HG03565 (cell line): ENCODE measurements around the gene EPHA1.
"Not testable (repeated sequence)": the region's sequence is repeated elsewhere in the genome, so short reads cannot be mapped to it uniquely, and the experiment has no call there.

Source experiments
- ATAC-seq: cut with Tn5 transposase; IDR thresholded peaks from one replicate; pipeline ENCODE4 v1.9.1; 2021; ENCODE audit warnings: mild to moderate bottlenecking, moderate library complexity; ENCODE audit not compliant: unreplicated experiment

Gene EPHA1

DNA sequence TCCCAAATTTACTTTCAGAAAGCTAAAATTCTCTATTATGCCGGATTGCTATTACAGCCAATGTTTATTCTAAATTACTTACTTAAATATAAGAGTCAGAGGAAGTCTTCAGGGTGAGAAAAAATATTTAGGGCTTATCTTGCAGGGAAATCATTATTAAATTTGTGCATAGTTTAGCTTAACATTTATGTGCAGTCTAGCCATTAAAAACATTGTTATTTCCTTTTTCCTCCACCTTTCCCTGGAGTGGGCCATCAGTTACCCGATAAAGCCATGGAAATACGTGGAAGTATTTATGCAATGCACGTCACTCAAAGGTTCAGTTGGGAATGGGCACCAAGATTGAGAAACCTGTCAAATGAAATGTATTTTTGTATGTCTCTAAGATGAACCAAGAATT, 25.1 kb upstream of the EPHA1 start:
- ATAC-seq: no peak

DNA sequence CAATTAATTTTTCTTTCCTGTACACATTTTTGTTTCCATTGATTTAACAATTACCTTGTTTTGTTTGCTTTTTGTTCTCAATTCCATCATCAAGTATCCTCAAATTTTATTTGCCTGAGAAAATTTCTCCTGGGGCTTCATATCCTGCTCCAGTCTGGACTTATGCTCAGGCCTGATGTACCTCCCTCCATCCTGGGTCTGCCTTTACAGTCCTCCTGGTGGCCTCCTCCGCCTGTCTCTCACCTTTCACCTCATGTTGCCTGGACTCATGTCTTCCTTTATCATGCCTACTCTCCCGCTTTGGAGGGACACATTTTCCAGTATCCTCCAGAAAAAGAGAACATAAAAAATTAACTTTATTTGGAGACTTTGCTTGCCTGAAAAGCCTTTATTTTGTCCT, 22.5 kb upstream of the EPHA1 start:
- ATAC-seq: no peak

DNA sequence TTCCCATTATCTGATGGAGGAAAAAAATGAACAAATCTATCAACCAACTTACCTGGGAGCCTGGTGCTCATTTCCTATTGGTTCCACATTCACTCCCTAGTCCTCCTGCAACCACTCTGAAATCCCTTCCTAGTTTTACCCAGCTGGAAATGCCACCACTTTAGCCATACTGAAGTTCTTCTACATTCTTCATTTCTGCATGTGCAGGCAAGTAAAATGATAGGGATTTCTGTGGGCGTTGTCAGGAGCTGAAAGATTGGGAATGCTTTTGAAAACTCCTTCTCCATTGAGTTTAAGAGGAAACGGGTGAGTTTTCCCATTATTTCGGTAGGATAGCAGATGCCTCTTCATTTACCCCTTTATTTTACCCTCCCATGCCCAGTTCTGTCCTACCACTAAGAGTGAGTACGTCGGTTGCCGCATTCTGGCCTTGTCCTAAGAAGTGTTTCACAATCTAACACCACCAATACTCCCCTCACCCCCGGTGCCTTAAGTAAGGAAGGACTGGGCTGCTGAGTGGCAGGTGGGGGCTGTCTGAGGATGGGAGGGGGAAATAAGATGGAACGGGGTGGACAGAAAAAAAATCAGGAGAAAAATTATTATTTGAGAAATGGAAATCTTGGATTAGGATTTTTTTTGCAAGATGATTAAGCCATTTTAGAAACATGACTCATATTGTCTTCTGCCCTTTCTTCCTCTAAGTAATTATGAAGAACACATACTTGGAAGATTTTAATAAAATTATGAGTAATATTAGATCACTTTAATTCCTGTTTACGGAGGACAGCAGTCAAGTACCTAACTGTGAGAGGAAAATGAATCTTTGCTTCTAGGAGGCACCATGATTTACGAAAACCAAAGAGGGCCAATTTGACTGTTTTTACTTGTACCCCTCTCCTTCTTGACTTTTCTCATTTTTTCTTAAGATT, 21.4 kb upstream of the EPHA1 start:
- ATAC-seq: no peak

DNA sequence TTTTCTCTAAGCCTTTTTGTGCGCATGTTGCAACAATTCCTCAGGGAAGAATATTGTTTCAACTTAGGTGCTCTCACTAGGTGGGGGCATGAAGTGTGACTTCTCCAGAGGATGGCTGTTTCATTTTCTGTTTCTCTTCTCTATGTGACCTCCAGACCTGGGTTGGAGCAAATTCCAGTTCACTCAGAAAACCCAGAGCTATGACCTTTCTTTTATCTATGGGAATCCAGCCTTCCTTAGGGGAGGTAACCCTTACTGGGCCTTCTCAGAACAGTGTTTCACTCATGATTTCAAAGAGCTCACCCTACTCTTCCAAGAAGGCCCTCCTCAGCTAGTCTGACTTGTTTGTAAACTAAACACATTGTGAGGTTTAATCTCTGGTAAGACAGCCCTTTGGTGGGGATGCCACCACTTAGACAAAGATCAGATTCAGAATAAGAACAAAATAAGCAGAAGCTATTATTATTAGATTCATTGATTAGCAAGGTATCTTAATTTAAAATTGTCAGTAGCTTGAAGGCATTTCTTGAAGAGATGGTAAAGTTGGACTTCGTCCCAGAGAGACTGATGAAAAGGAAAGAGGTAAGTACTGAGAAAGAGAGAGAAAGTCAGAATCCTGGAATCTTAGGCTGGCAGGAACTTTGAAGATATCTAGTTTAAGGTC, 18.0 kb upstream of the EPHA1 start:
- no peak for ATAC-seq

DNA sequence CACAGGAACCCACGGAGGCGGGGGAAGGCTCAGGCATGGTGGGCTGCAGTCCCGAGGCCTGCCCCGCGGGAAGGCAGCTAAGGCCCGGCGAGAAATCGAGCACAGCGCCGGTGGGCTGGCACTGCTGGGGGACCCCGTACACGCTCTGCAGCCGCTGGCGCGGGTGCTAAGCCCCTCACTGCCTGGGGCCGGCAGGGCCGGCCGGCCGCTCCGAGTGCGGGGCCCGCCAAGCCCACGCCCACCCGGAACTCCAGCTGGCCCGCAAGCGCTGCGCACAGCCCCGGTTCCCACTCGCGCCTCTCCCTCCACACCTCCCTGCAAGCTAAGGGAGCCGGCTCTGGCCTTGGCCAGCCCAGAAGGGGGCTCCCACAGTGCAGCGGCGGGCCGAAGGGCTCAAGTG, 15.8 kb upstream of the EPHA1 start:
- ATAC-seq: not testable (repeated sequence)

DNA sequence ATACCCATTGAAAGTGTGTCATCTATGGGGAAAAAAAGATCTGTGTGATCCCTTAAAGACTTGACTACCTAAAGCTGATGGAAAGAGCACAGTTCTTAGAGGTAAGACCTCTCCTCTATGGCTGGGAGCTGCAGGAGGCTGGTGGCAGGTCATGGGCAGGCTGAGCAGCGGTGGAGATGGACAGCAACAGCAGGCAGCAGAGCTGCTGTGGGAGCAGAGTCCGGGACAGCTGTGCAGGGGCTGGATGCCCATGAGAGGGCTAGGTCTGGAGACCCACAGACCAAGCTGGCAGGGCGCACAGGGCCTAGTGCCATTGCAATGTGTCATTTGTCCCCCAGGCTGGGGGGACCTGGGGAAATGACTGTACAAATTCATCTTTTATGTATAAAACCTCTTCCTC, 13.4 kb upstream of the EPHA1 start:
- no peak for ATAC-seq

DNA sequence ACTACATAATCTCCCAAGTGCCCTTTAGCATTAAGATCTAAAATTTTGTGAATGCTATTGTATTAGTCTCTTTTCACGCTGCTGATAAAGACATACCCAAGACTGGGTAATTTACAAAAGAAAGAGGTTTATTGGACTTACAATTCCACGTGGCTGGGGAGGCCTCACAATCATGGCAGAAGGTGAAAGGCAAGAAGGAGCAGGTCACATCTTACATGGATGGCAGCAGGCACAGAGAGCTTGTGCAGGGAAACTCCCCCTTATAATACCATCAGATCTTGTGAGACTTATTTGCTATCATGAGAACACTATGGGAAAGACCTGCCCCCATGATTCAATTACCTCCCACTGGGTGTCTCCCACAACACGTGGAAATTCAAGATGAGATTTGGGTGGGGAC, 12.0 kb upstream of the EPHA1 start:
- ATAC-seq: not testable (repeated sequence)

DNA sequence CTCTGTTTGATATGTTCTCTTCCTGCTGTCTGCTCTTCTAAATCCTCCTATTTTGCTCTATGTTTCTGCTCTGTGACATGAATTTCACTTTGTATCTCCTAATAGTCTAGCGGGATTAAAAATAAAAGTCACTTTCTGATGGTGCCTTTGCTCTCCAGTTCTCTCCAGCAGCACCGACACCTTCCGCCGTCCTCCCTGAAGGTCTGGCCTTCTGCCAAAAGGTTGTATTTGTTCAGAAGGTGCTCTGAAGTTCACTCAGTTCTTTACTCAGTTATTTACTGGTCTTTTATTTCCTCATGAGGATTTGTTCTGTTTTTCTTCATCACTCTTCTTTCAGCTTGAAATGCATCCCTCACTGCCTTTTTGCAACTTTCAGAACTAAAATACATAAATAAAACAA, 11.2 kb upstream of the EPHA1 start:
- no peak for ATAC-seq

DNA sequence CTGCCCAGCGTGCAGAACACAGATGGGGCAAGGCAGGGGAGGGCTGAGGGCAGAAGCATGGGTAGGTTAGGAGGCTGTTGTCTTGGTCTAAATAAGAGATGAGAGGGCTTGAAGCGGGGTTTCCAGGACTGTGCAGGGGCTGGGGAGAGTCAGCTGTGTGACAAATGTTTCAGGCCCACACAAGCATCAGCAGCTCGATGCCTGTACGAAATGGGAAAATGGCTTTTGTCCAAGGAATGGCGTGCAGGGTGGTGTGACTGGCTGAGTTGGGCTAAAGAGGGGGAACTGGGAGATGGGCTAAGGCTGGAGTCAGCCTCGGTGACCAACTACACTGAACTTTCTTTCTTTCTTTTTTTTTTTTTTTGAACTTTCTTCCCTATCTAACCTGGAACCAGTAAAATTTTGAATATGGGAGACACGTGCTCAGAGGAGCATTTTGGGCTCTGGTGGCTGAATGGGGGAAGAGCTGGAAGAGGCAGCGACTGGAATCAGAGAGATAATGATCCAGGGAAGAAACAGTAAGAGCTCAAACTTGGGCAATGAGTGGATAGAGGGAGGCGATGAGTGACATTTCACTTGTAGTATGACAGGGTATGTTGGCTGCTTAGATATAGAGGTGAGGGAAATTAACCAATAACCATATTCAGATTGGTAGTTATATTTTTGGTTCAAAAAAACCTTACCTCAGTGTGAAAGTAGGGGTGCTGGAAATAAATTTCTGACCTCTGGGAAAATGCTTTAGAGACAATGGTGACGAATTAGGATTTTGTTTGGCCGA, 10.2 kb upstream of the EPHA1 start:
- no peak for ATAC-seq

DNA sequence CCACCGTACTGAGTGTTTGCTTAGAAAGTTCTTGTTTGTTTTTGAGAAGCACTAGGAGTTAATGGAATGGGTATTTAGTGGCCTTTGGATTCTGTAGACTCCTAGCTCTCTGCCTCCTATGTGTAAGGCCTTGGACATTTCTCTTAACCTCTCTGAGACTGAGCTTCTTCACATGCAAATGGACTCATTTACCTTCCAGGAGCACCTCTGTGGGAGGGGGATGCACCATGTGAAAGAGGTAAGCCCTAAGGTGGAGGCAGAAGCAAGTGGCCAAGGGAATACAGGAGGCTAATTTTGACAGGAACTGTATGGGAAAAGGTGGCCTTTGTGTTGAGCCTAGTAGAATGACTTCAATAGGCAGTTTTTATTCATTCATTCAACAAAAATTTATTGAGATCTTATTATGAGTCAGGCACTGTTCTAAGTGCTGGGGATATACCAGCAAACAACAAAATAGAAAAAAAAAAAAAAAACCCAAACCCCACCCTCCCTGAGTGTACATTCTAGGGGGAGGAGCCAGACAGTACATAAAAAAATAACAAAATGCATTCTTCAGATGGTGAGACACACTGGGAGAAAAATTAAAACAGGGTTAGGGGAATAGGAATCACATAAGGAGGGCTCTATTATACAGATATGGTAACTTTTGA, 9.2 kb upstream of the EPHA1 start:
- ATAC-seq: no peak

DNA sequence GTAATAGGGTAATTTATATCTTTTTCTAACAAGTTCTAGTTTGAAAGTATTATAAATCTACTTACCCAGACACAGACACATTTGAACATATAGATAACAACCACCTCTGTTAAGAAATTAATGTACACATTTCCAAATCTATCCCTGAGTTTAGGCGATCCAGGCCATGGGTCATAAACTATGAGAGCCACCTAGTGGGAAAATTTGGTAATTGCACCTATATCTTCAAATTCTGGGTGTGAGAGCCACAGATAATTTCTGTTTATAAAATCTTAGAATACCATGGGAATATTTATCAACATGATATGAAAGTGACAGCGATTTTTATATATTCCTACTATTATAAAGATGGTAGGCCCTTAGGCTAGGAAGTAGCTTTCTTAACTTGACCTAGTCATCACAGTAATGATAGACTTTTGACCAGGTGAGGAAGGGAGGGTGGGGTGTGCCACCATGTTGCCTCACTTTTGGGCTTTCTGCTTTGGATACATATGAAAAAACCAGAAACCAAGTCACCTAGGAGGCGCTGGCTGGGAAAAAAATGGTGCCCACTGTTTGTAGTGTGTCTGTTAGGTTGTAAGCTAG, 8.0 kb upstream of the EPHA1 start:
- ATAC-seq: no peak

DNA sequence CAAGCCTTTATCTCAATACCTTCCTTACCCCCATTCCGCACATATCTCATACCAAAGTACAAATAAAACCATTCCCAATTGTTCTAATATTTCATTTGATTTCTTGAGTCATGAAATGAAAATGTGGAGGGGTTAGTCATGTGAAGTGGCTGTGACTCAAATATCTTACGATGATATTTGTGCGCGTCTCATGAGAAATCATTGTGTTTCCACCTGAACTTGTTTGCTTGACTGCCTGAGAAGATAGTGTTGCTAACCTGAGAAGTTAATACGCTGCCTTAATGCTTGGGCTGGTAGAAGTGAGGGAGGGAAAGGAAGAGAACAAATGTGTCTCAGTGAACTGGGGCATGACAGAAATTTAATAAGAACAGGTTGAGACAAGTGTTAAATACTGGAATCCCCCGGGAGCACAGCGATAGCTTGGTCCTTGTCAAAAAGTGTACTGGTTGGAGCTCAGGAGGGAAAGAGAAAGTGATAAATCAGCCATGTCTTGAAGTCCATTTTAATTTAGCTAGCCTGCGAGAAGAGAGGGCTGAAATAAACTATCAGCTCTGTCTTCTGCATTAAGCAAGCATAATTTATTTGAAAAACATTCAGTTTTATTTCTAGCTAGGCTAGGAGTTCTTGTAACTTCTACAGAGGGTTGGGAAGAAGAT, 7.2 kb upstream of the EPHA1 start:
- ATAC-seq: no peak

DNA sequence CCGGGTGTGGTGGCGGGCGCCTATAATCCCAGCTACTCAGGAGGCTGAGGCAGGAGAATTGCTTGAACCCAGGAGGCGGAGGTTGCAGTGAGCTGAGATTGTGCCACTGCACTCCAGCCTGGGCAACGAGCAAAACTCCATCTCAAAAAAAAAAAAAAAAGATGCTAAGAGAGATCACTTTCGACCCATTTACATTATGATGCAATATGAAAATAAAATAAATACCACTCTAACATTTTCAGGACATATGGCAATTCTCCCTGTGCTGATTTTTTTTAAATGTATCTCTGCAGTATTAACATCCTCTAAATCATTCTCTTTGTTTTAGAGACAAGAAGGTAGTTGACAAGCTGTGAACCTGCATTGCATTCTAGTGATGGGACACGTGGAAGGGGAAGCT, 6.6 kb upstream of the EPHA1 start:
- not testable (repeated sequence) for ATAC-seq

DNA sequence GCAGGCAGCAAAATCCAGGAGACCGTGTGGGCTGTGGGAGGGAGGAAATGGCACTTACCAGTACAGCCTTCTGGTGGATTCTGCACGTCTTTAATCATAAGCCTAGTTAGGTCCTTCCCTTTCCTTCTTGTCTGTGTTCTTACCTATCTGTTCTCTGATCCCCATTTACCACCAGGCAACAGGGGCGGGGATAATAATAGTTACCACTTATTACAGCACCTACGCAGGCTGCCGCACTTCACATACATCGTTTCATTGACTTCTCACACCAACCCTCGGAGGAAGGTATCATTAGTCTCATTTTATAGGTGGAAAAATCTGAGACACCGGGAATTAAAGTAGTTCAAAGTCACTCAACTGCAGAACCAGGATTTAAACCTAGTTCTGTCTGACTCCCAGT, 4.5 kb upstream of the EPHA1 start:
- ATAC-seq: no peak

DNA sequence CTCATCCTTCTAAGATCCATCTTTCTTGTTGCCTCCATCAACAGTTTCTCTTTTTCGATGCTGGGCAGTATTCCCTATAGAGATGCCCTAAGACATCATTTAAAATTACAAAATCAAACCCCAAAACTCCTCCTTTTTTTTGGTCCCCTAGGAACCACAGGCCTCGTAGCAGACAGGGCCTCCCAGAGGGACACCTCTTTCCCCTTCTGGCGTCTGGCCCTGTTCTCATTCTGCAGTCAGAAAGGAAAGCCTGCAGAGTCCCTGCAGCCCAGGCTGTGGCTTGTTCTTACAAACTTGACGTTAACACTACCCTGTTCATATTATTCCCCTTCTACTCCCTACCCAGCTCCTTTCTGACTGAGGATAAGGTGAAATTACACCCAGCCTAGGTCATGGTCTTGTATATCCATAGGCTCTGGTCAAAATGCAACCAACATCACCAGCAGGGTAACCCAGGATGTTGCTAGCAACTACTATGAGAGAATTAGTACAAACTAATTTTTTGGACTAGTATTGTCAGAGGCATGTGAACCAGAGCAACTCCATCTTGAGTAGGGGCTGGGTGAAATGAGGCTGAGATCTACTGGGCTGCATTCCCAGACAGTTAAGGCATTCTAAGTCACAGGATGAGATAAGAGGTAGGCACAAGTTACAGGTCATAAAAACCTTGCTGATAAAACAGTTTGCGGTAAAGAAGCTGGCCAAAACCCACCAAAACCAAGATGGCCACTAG, 3.5 kb upstream of the EPHA1 start:
- ATAC-seq: no peak

DNA sequence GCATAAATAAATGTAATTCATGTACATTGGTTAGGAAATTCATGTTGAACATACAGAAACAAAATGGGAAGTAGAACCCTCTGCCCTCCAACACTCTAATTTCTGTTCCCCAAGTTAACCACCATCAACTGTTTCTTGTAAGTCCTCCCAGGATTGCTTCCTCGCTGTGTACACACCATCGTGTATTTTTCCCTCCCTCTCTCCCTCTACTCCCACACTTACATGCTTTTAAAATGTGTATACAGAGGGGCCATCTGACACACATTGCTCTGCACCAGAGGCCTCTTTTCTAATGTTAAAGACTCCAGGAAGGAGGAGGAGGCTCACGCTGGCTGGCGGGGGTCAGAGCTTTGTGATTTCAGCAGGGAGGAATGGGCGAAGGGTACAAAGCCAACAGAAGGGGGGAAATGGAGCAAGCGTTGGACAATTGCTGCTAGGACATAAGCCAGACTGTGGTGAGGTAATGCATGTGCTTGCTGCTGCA, 1.9 kb upstream of the EPHA1 start:
- no peak for ATAC-seq

DNA sequence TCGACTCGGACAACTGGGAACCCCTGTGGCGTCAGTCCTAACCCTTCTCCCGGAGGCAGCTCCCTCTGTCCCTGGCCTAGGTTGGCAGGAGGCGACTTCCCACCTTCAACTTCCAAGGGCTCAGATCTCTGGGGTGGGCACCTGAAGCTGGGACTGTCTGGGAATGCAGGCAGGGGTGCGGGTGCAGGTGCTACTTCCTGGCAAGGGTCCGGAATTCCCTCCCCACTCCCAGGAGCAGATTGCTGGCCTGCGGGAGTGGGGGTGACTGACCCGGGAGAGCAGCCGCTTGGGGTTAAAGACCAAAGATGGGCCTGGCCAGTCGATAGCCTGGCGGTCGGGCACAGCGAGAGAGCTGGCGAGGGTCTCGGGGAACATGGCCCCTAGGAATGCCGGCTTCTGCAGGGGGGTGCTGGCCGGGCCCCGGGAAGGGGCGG, 387 bp downstream of the EPHA1 start:
- no peak for ATAC-seq

DNA sequence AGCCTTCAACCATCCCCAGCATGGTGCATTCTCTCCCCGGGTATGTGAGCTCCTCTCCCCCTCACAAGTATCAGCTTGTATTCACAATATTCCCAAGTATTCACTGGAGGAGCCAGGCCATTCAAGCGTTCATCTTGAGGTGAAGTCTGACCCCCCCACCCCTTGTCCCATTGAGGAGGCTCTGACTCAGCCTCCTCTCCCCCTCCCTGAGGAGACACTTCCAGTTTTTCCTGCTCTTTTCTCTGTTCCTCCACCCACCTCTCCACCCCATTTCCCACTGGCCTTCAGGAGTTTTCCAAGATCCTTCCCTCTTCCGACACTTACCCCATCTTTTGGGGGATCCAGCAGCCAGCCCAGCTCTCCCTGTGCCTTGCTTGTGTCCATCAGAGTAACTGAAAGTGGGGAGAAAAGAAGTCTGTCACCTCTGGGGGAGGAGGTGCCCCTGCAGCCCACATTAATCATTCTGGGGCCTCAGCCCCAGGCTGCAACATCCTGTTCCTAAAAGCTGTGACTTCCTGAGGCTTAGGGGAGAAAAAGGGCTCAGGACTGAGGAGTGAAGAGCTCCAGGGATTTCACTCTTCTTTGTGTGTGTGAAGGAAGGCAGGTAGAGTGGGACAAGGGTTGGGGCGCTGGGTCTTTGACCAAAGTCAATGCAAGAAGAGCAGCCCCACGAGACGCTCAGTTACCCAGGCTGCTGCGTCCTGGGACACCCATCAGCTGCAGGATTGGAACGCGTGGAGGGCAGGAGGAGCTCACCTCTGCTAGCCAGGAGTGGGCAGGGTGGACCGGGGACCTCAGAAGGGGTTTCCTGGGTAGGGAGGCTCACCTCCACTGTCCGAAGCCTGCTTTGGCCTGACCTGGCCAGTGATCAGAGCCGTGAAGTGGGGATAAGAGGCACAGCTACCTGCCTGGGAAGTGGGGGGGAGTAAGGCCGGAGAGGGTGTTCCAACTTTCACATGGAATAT, 1.1 kb downstream of the EPHA1 start:
- no peak for ATAC-seq
